HepG2 (cell line): ENCODE results near the gene AHCYL1. TPM values are rescaled to one million over a fixed set of nuclear protein-coding genes. Genes with fewer than 3 reads are reported as not detected.

Source experiments
- CEBPG ChIP-seq: IDR thresholded peaks from 2 replicates; pipeline ENCODE4 v1.6.1; 2016
- CREM ChIP-seq, 2 experiments: sonication (generic) in 1 of 2; formaldehyde crosslinking in 1 of 2; IDR thresholded peaks; 2 replicates each; pipeline versions ENCODE4 v1.4.0 to v1.6.1; 2016 to 2020; ENCODE audit warnings: antibody characterized with exemption in 1 of 2, mild to moderate bottlenecking in 1 of 2, missing genetic modification reagents in 1 of 2
- ELF3 ChIP-seq: IDR thresholded peaks from 2 replicates; pipeline ENCODE4 v1.6.1; 2016; ENCODE audit warnings: missing genetic modification reagents, missing compliant biosample characterization
- HNRNPH1 ChIP-seq: fragments of 200-400 bp; formaldehyde crosslinking; optimal IDR thresholded peaks from 2 replicates; pipeline ENCODE3; 2017; ENCODE audit warnings: mild to moderate bottlenecking, low read depth, low read length
- HOXA7 ChIP-seq: sonication (generic); formaldehyde crosslinking; IDR thresholded peaks from 2 replicates; pipeline ENCODE4 v1.8.1; 2022; ENCODE audit warnings: mild to moderate bottlenecking, missing genetic modification reagents, moderate library complexity
- JUN ChIP-seq: sonication (generic); formaldehyde crosslinking; IDR thresholded peaks from 2 replicates; pipeline ENCODE4 v1.4.0; 2020; ENCODE audit warnings: mild to moderate bottlenecking, missing genetic modification reagents
- KAT8 ChIP-seq: IDR thresholded peaks from 2 replicates; pipeline ENCODE4 v1.6.1; 2016; ENCODE audit warnings: missing genetic modification reagents, missing compliant biosample characterization
- MED8 ChIP-seq: sonication (generic); formaldehyde crosslinking; IDR thresholded peaks from 2 replicates; pipeline ENCODE4 v1.8.1; 2023; ENCODE audit warnings: mild to moderate bottlenecking, missing genetic modification reagents; ENCODE audit not compliant: insufficient replicate concordance
- NCOA1 ChIP-seq: sonication (generic); formaldehyde crosslinking; IDR thresholded peaks from 2 replicates; pipeline ENCODE4 v1.9.0; 2021; ENCODE audit warnings: missing genetic modification reagents
- NCOA2 ChIP-seq: sonication (generic); formaldehyde crosslinking; IDR thresholded peaks from 2 replicates; pipeline ENCODE4 v1.8.0; 2022; ENCODE audit warnings: inconsistent platforms
- SIX4 ChIP-seq: sonication (generic); formaldehyde crosslinking; IDR thresholded peaks from 2 replicates; pipeline ENCODE4 v1.4.0; 2020; ENCODE audit warnings: missing genetic modification reagents
- ZNF224 ChIP-seq: sonication (generic); formaldehyde crosslinking; IDR thresholded peaks from 2 replicates; pipeline ENCODE4 v1.5.0; 2020; ENCODE audit warnings: mild to moderate bottlenecking, missing genetic modification reagents
- ZNF263 ChIP-seq: sonication (generic); formaldehyde crosslinking; IDR thresholded peaks from 2 replicates; pipeline ENCODE4 v1.4.0; 2020; ENCODE audit warnings: missing genetic modification reagents
- ZNF329 ChIP-seq: sonication (generic); formaldehyde crosslinking; IDR thresholded peaks from 2 replicates; pipeline ENCODE4 v1.9.0; 2021; ENCODE audit warnings: low read depth, mild to moderate bottlenecking, missing genetic modification reagents
- ZNF431 ChIP-seq: sonication (generic); formaldehyde crosslinking; IDR thresholded peaks from 2 replicates; pipeline ENCODE4 v1.9.0; 2022; ENCODE audit warnings: missing genetic modification reagents, low read depth, mild to moderate bottlenecking, borderline replicate concordance
- ZNF468 ChIP-seq: sonication (generic); formaldehyde crosslinking; IDR thresholded peaks from 2 replicates; pipeline ENCODE4 v1.8.0; 2022; ENCODE audit warnings: mild to moderate bottlenecking, moderate library complexity, missing genetic modification reagents
- polyA plus RNA-seq, 8 experiments: library from polyadenylated mRNA; depleted of rRNA in 3 of 8; stranded (reverse) in 7 of 8; unstranded in 1 of 8; fragments of >200 nt; fragmentation: Illumina TruSeq in 4 of 8; extraction: Trizol in 4 of 8; gene quantifications; 2 replicates each; pipeline versions ENCODE4 v1.2.1 to v1.2.3, GENCODE V29; 2011 to 2016; ENCODE audit warnings: low read depth in 4 of 8, missing spikeins in 1 of 8, mixed read lengths in 1 of 8; ENCODE audit not compliant: insufficient read depth in 1 of 8
- total RNA-seq, 5 experiments: library from RNA; depleted of rRNA; stranded (reverse); fragments of >200 nt; fragmentation: Illumina TruSeq; extraction: Trizol; gene quantifications; 2 replicates each; pipeline ENCODE4 v1.2.3, GENCODE V29; 2016; ENCODE audit warnings: low read depth in 1 of 5
- TF ChIP-seq, protein P1 (sequence below): sonication (generic); formaldehyde crosslinking; IDR thresholded peaks from 2 replicates; pipeline ENCODE4 v1.5.1; 2020; ENCODE audit warnings: mild to moderate bottlenecking, missing genetic modification reagents, borderline replicate concordance
- TF ChIP-seq, protein P2 (sequence below): IDR thresholded peaks from 2 replicates; pipeline ENCODE4 v1.6.1; 2018; ENCODE audit warnings: missing genetic modification reagents
- TF ChIP-seq, protein P3 (sequence below): IDR thresholded peaks from 2 replicates; pipeline ENCODE4 v1.6.1; 2012; ENCODE audit warnings: low read depth, low read length, improper control_type of control experiment
- TF ChIP-seq, protein P4 (sequence below): sonication (generic); formaldehyde crosslinking; IDR thresholded peaks from 2 replicates; pipeline ENCODE4 v1.4.0; 2020; ENCODE audit warnings: missing genetic modification reagents, borderline replicate concordance
- TF ChIP-seq, protein P5 (sequence below): sonication (generic); formaldehyde crosslinking; IDR thresholded peaks from 2 replicates; pipeline ENCODE4 v1.8.1; 2023; ENCODE audit warnings: mild to moderate bottlenecking, missing genetic modification reagents

AHCYL1 gene
- total and polyA plus RNA-seq, 2 of the 13 experiments (the other 11 are each of a cell fraction or from before 2014, with no cell fraction given): 40.9 to 76.3 TPM

DNA sequence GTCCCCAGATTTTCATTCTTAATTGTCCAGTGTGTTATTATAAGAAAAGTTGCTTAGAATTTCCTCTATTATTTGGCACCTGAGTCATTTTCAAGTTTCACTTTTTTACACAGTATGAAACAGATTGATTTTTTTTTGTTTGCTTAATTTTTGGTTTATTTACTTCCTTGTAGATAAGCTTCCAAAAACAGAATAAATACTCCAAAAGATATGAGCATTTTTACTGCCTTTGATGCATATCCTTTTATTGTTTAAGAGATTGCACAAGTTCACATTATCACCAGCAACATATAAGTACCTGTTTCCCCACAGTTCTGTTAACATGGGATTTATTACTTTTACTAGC, 36.3 kb upstream of the AHCYL1 start (continued):
- TF ChIP-seq, protein P1, sequence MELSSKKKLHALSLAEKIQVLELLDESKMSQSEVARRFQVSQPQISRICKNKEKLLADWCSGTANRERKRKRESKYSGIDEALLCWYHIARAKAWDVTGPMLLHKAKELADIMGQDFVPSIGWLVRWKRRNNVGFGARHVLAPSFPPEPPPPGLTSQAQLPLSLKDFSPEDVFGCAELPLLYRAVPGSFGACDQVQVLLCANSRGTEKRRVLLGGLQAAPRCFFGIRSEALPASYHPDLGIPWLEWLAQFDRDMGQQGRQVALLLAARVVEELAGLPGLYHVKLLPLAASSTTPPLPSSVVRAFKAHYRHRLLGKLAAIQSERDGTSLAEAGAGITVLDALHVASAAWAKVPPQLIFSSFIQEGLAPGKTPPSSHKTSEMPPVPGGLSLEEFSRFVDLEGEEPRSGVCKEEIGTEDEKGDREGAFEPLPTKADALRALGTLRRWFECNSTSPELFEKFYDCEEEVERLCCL: no peak
- TF ChIP-seq HOXA7 (CRISPR knock-in tag) (no peak), SIX4 (no peak), CREM (IDR thresholded peaks at IDR 0.05) (peak; percentile 85), CREM (CRISPR knock-in tag; IDR thresholded peaks at IDR 0.05) (no peak), MED8 (CRISPR knock-in tag) (no peak), NCOA2 (CRISPR knock-in tag) (peak; percentile 84), ZNF263 (no peak), HNRNPH1 (no peak), ZNF329 (CRISPR knock-in tag) (no peak), CEBPG (CRISPR knock-in tag) (peak; percentile 84), ELF3 (CRISPR knock-in tag) (peak; percentile 91), ZNF468 (CRISPR knock-in tag) (no peak), ZNF431 (CRISPR knock-in tag) (no peak), ZNF224 (CRISPR knock-in tag) (no peak), JUN (CRISPR knock-in tag) (no peak), KAT8 (CRISPR knock-in tag) (no peak), NCOA1 (CRISPR knock-in tag) (no peak)
- TF ChIP-seq, protein P2, sequence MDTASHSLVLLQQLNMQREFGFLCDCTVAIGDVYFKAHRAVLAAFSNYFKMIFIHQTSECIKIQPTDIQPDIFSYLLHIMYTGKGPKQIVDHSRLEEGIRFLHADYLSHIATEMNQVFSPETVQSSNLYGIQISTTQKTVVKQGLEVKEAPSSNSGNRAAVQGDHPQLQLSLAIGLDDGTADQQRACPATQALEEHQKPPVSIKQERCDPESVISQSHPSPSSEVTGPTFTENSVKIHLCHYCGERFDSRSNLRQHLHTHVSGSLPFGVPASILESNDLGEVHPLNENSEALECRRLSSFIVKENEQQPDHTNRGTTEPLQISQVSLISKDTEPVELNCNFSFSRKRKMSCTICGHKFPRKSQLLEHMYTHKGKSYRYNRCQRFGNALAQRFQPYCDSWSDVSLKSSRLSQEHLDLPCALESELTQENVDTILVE (CRISPR knock-in tag): no peak
- TF ChIP-seq, protein P3, sequence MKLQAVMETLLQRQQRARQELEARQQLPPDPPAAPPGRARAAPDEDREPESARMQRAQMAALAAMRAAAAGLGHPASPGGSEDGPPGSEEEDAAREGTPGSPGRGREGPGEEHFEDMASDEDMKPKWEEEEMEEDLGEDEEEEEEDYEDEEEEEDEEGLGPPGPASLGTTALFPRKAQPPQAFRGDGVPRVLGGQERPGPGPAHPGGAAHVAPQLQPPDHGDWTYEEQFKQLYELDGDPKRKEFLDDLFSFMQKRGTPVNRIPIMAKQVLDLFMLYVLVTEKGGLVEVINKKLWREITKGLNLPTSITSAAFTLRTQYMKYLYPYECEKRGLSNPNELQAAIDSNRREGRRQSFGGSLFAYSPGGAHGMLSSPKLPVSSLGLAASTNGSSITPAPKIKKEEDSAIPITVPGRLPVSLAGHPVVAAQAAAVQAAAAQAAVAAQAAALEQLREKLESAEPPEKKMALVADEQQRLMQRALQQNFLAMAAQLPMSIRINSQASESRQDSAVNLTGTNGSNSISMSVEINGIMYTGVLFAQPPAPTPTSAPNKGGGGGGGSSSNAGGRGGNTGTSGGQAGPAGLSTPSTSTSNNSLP: peak; percentile 89
- TF ChIP-seq, protein P4, sequence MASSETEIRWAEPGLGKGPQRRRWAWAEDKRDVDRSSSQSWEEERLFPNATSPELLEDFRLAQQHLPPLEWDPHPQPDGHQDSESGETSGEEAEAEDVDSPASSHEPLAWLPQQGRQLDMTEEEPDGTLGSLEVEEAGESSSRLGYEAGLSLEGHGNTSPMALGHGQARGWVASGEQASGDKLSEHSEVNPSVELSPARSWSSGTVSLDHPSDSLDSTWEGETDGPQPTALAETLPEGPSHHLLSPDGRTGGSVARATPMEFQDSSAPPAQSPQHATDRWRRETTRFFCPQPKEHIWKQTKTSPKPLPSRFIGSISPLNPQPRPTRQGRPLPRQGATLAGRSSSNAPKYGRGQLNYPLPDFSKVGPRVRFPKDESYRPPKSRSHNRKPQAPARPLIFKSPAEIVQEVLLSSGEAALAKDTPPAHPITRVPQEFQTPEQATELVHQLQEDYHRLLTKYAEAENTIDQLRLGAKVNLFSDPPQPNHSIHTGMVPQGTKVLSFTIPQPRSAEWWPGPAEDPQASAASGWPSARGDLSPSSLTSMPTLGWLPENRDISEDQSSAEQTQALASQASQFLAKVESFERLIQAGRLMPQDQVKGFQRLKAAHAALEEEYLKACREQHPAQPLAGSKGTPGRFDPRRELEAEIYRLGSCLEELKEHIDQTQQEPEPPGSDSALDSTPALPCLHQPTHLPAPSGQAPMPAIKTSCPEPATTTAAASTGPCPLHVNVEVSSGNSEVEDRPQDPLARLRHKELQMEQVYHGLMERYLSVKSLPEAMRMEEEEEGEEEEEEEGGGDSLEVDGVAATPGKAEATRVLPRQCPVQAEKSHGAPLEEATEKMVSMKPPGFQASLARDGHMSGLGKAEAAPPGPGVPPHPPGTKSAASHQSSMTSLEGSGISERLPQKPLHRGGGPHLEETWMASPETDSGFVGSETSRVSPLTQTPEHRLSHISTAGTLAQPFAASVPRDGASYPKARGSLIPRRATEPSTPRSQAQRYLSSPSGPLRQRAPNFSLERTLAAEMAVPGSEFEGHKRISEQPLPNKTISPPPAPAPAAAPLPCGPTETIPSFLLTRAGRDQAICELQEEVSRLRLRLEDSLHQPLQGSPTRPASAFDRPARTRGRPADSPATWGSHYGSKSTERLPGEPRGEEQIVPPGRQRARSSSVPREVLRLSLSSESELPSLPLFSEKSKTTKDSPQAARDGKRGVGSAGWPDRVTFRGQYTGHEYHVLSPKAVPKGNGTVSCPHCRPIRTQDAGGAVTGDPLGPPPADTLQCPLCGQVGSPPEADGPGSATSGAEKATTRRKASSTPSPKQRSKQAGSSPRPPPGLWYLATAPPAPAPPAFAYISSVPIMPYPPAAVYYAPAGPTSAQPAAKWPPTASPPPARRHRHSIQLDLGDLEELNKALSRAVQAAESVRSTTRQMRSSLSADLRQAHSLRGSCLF (CRISPR knock-in tag): no peak
- TF ChIP-seq, protein P5, sequence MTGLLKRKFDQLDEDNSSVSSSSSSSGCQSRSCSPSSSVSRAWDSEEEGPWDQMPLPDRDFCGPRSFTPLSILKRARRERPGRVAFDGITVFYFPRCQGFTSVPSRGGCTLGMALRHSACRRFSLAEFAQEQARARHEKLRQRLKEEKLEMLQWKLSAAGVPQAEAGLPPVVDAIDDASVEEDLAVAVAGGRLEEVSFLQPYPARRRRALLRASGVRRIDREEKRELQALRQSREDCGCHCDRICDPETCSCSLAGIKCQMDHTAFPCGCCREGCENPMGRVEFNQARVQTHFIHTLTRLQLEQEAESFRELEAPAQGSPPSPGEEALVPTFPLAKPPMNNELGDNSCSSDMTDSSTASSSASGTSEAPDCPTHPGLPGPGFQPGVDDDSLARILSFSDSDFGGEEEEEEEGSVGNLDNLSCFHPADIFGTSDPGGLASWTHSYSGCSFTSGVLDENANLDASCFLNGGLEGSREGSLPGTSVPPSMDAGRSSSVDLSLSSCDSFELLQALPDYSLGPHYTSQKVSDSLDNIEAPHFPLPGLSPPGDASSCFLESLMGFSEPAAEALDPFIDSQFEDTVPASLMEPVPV (CRISPR knock-in tag): no peak
